Ammon's horn (tissue), 1 donor: ENCODE measurements around the gene CXCL14.
A peak's percentile ranks its signal among the peaks of the same experiment; 100 is the strongest.

Source experiments
- DNase-seq: peaks from one replicate; pipeline ENCODE4 v3.0.0-alpha.2; 2016; ENCODE audit warnings: low spot score

Gene CXCL14

GRCh38 chr5:135596157-135596763 lies 17.5 kb upstream of the CXCL14 start:
- no peak for DNase-seq

DNA sequence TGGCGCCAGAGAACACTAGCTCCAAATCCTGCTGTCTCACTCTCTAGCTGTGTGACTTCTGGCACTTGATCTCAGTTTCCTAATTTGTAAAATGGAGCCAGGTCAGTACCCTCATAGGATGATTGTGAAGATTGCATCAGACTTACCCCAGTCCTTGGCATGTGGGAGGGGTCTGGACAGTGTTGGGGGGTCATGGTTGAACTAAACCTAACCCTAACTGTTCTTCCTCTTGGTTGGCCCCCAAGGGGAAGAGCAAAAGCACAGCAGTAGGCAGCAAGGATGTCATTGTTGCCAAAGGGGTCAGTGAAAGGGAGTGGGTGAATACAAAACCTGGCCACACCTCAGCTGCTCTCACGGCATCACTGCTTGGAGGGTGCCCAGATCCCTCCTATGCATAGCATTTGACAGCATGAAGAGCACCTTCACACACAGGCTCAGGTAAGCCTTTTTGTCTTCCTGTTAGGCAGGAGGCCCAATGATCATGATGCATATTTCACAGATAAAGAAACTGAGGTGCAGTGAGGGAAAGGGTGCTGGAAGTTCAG lies 15.7 kb upstream of the CXCL14 start:
- DNase-seq: no peak

DNA sequence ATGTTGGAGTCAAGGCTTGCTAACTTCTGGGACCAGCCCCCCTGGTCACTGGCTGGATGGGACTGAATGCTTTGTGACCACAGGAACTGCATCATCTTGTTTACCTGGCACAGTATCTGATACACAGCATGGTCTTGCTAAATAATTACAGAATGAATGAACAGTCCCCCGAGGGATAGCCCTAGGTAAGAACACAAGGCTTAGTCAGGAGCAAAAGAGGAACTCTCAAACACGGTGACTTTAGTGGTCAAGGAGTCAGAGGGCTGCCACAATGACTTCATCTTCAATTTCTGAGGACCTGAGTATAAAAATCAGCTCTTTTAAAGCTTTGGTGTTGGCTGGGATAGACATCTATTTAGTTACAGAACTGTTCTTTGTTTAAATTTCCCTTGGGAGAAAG lies 15.1 kb upstream of the CXCL14 start:
- no peak for DNase-seq

DNA sequence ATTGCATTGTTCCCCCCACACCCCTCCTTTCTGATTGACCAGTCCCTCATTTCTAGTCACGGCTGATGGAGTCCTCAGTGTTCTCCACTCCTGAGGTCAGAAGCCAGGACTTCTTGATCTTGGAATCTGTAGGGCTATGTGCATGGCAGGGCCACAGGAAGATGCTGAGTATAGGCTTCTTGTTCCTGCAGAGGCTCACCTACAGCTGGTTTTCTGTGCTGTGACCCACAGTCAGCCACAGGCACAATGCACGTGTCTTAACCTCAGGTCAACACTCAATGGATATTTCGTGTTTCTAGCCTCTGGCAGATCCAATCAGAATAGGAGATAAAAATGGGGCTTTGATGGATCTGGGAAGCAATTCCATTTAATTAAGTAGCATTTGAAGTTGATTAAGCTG lies 14.3 kb upstream of the CXCL14 start:
- no peak for DNase-seq

DNA sequence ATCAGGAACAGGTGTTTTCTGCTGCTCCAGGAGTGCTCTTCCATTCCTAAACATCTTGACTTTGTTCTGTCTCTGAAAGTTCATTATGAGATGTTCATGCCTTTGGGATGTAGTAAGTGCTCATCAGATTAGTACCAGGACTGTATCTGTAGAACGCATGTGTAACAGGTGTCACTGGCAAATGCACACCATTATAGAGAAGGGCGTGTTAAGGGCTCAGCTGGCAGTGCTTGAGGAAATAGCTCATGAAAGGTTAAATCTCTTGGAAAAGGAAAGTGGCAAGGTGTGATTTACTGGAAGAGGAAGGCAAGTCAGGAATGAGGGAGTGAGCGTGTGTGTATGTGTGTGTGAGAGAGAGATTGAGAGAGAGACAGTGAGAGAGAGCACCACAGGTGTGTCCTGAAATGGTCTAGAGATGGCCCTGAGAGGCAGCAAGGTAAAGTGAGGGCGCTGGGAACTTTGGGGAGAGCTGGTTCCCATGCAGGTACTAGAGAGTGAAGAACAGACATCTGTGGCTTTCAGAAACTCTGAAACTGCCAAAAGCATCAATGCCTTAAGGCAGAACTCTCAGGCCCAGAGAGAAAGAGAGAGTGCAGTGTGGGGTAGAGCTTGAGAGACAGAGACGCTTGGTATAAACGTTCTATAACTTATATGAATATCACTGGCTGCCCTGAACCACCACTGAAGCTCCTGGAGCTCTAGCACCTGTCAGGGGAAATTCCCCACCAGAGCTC lies 13.7 kb upstream of the CXCL14 start:
- DNase-seq: no peak

- DNase-seq: no peak
Observed at GRCh38 chr5:135591277-135591676, 12.5 kb upstream of the CXCL14 start.

- DNase-seq: no peak
Observed at GRCh38 chr5:135589152-135589551, 10.4 kb upstream of the CXCL14 start.

DNA sequence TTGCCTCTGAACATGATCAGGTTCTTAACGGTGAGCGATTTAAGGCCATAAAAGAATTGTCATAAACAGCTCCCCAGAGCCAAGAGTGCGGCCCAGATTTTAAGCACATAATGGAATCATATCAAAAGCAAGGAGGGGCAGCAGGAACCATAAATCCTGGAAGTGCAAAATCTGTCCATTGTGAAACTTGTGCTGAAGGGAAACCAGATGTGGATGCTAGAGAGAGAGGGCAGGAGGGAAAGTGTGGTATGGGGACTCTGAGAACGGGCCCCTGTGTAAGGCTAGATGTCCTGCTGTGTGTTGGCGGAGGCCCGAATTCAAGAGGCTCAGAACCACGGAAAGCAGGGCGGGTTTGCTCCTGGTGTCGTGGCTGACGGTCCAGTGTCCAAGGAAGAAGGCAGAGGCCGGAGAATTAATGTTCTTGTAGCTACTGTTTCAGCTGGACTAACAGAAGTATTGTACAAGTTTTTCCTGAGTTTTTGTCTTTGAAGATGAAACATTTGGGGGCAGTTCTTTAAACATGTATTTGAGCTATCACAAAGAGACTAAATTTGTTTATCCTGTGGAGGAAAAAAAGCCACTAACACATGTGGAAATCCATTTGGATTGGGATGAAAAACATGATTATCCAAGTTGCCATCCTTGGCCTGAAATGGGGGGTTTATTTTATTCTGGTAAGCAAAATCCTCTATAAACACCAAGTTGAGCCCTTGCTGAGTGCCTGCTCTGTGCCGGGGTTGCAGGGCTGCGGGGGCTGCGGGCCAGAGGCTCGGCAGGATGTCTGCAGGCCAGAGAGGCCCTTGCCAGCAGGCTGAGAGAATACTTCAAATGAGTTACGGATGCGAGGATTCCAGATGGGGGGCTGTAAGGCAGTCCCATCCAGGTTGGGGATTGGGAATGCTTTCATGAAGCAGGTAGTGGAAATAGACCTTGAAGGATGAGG lies 9.2 kb upstream of the CXCL14 start:
- no peak for DNase-seq

- no peak for DNase-seq
Observed at GRCh38 chr5:135584918-135585317, 6.1 kb upstream of the CXCL14 start.

- no peak for DNase-seq
Observed at GRCh38 chr5:135584276-135584675, 5.5 kb upstream of the CXCL14 start.

GRCh38 chr5:135582099-135582781 lies 3.4 kb upstream of the CXCL14 start:
- DNase-seq: no peak

- DNase-seq: no peak
Observed at GRCh38 chr5:135578305-135578684, 496 bp downstream of the CXCL14 start.

DNA sequence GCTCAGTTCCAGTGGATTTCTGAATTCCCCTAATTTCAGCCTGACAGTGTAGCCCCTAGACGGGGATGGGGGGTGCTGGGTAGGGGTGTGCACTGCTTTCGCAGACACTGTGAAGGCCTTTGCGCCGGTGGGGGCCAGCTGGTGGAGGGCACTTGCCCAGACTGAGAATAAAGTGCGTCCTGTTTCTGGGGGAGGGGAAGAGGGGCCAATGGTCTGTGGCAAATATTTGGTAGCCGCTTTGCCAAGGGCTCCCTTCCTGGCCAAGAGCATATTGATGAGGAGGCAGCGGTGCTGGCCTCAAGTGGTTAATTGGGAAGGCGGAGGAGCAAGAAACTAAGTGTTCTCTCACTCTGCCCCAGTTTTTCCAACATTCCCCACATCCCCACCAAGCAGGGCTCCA lies 1.4 kb downstream of the CXCL14 start:
- no peak for DNase-seq

DNA sequence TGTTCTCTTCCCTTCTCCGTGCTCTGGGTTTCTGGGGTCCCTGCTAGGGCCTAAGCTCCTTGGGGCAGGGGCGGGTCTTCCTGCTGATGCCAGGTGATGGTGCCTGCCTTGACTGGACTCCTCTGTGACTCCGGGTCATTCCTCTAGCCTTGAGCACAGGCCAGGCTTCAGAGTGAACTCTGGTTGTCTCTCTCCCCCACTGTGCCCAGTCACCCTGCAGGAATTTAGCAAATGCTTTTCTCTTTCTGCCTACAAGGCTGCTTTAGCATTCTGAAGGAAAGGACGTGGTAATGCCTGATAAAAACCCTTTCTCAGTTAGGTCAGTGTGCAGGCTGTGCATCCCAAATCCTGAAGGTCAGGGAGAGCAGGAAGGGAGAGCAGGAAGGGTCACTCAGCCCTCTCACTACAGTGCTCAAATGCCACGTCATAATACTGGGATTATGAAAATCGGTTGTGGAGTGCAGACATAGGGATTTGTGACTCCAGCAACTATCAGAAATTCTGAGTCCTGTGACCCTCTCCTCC lies 2.7 kb downstream of the CXCL14 start:
- DNase-seq: no peak

DNA sequence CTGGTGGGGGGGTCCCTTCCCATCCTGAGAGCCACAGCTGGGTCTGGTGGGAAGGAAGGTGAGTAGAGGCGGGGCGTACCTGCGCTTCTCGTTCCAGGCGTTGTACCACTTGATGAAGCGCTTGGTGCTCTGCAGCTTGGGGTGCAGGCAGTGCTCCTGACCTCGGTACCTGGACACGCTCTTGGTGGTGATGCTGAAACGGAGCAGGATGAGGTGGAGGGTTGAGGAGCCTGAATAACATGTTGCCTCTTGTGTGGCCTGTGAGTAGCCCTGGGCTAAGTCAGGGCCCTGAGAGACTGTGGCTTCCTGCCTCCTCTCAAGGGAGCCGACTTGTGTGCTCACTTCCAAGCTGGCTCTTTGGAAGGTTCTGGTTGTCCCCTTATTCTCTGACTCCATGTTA lies 4.3 kb downstream of the CXCL14 start:
- DNase-seq: no peak

GRCh38 chr5:135571902-135572301 lies 6.9 kb downstream of the CXCL14 start:
- DNase-seq: no peak

DNA sequence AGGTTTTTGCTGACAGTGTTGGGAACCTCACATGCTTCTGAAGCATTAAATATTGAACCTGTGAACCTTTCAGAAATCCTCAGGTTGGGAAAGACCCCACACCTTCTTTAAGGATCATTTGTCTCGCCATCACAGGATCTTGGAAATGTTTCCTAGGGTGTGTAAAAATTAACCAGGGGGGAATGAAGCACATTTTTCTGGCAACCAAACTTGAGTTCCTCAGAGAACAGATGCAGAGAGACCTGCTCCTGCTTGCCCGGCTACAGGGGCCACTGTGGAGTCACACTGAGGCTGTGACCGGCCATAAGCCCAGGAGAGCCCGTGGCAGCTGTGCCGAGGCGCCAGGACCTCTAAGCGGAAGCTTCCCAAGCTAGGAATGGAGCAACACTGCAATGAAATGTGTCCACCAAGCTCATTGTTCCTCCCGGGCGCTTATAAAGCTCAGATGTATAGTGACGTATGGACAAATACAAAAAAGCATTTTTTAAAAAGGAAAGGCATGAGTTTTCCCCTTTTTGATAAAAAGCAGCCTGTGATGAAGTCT lies 7.7 kb downstream of the CXCL14 start:
- DNase-seq: no peak

DNA sequence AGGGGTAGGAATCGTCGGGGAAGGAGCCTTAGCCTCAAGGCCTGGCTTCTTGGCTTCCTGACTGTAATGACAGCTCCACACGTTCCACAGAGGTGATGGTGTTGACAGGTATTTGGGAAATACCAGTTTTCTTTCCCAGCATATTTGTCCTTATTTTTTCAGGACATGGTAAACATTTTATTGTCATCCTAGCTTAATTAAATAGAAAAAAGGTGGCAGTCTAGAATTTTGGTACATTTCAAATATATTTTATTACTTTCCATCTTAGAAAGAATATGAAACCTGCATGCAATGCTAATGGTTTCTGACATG lies 8.4 kb downstream of the CXCL14 start:
- no peak for DNase-seq

- DNase-seq: peak; percentile 37
Observed at GRCh38 chr5:135569755-135570452, 8.9 kb downstream of the CXCL14 start.

GRCh38 chr5:135568923-135569360 lies 9.8 kb downstream of the CXCL14 start:
- no peak for DNase-seq

DNA sequence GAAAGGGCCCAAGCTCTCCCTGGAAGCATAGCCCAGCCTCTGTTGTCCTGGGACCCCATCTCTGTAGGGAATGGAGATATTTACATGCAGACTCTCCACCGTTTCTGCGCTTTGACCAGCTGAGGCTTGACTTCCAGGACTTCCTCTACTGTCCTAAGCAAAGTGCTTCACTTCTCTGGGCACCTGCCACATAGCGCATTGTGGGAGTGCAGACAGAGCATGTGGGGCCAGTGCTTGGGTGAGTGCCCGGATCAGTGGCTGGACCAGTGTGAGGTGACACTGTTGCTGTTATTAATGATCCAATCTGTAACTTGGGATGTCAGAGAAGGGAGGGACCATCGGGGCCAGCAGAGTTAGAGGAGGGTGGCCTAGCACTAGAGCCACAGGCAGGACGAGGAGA lies 10.5 kb downstream of the CXCL14 start:
- DNase-seq: peak; percentile 44
